HG02938 (cell line): ENCODE data around the gene RHPN2.
"Not testable (repeated sequence)": the region's sequence is repeated elsewhere in the genome, so short reads cannot be mapped to it uniquely, and the experiment has no call there.

Experiments
- ATAC-seq: cut with Tn5 transposase; IDR thresholded peaks from one replicate; pipeline ENCODE4 v1.9.1; 2021; ENCODE audit warnings: mild to moderate bottlenecking, moderate library complexity; ENCODE audit not compliant: unreplicated experiment

RHPN2 gene

GRCh38 chr19:32979807-32980206 is 84.9 kb downstream of the RHPN2 start:
- ATAC-seq, result not testable (repeated sequence)

DNA sequence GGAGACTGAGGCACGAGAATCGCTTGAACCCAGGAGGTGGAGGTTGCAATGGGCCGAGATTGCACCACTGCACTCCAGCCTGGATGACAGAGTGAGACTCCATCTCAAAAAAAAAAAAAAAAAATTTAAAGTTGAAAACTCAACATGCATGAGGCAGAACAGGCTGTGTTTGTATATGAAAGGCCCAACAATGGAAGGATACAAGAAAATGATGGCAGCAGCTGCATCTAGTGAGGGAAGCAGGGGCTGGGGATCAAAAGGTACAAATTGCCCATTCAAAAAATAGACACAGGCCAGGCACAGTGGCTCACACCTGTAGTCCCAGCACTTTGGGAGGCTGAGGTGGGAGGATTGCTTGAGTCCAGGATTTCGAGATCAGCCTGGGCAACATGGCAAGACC is 86.9 kb downstream of the RHPN2 start:
- ATAC-seq, result not testable (repeated sequence)

DNA sequence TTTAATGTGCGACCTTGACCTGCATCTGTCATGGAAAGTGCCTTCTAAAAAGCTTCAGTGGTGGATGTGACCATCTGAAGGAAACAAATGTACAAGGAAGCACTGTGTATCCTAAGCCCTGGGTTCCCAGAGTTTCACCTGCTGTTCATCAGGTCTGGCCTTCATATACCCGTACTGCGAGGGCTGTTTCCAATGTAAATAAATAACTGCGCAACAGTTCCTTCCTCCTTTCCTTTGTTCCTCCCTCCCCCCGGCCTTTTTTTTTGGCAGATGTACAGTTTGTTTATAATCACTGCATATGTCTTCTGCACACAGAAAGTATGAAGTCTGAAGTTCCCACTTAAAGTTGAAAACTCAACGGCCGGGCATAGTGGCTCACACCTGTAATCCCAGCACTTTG is 87.4 kb downstream of the RHPN2 start:
- no peak for ATAC-seq

- ATAC-seq, result no peak
Observed at GRCh38 chr19:32976223-32976805, 88.4 kb downstream of the RHPN2 start.

DNA sequence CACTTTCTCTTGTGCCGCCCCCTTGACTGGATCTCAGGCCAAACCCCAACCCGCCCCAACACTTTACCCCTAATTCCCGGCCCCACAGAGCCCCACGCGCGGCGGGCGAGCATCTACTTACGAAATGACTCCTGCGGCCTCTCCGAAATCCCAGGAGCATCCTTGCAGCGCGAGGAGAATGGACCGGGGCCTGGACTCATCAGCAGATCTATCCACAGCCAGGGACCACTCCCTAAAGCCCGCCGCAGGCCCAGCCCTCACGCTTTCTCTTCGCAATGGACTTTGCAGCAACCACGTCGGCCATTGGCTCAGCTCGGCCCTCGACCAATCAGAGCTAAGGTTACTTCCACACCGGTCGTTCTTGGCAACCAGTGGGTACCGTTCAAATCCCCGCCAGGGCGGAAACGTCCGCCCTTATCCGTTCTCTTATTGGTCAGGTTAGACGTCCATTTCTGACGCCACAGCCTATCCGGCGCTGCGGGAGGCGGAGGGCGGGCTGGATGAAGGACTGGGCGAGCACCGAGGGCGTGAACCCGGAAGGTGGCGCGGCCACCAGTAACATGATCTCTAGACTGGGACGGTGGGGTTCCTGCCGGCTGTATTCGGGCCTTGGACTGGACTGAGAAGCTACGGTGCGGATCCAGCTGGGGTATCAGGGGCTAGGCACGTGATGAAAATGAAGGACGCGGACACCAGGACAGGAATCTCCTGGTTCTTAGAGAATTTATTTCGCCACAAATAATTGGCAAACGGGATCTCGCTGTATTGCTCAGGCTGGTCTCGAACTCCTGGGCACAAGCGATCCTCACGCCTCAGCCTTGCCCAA is 92.8 kb downstream of the RHPN2 start, which contains the start of the genes CEP89 and FAAP24:
Gene CEP89 (minus strand): TSS at position 244 of the 826 bp plus-strand sequence. CDS start 84 bp downstream, at position 160.
Gene FAAP24 (plus strand): TSS at position 528 of the 826 bp plus-strand sequence. CDS start 955 bp downstream, outside the sequence.
- ATAC-seq, result peak; percentile 97

DNA sequence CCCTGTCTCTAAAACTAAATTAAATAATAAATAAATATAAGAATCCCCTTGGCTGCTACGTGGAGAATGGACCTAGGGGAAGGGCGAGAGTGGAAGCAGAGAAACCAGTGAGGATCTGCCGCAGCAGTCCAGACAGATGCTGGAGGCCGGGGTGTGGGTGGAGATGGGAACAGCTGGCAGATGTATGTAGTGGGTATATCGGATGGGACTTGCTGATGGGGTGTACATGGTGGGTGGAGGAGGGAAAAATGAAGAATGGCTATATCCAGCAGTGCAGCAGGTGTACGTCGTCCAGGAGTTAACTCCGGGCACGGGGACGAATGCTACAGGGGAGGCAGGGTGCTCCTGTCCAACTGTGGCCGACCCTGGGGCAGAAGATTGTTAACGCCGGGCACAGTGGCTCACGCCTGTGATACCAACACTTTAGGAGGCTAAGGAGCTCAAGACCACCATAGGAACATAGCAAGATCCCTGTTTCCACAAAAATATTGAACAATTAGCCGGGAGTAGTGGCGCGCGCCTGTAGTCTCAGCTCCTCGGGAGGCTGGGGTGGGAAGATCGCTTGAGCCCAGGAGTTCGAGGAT is 93.6 kb downstream of the RHPN2 start:
- ATAC-seq, result no peak

DNA sequence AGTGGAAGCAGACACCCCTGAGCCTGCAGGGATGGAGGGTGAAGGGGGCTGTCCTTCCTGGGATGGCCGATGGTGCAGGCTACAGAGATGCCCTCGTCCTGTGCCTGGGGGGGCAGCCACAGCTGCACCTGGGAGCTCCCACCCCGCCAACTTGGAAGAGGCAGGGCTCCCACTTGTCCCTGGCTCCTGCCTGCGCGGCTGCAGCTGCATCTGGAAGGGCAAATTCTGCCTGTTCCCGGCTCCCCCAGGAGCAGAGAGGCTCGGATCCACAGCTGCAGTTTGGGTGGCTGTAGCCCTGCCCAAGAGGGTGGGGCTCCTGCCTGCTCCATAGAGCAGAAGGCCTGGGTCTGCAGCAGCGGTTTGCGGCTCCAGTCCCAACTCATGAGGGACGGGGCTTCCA is 95.1 kb downstream of the RHPN2 start:
- ATAC-seq, result no peak

DNA sequence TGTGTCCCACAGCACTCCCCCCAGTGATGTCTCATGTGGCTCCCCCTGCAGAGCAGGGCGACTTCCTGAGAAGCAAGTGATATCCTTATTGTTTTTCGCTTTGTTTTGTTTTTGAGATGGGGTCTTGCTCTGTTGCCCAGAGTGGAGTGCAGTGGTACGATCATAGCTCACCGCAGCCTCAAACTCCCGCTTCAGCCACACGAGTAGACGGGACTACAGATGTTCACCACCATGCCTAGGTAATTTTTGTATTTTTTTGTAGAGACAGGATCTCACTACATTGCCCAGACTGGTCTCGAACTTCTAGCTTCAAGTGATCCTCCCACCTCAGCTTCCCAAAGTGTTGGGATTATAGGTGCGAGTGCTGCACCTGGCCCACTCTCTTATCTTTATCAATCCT is 97.9 kb downstream of the RHPN2 start:
- ATAC-seq, result no peak

- no peak for ATAC-seq
Observed at GRCh38 chr19:32945260-32945659, 119.4 kb downstream of the RHPN2 start.

DNA sequence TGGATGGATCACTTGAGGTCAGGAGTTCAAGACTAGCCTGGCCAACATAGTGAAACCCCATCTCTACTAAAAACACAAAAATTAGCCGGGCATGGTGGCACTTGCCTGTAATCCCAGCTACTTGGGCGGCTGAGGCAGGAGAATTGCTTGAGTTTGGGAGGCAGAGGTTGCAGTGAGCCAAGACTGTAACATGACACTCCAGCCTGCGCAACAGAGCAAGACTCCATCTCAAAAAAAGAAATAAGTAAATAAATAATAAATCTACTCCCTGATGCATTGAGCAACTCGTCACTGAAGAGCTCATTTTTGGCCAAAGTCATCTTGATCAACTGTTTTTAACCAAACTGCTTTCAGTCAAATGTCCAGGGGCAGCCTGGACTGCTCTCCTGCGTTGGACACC is 123.4 kb downstream of the RHPN2 start:
- not testable (repeated sequence) for ATAC-seq

- ATAC-seq, result no peak
Observed at GRCh38 chr19:32936065-32936464, 128.6 kb downstream of the RHPN2 start.

DNA sequence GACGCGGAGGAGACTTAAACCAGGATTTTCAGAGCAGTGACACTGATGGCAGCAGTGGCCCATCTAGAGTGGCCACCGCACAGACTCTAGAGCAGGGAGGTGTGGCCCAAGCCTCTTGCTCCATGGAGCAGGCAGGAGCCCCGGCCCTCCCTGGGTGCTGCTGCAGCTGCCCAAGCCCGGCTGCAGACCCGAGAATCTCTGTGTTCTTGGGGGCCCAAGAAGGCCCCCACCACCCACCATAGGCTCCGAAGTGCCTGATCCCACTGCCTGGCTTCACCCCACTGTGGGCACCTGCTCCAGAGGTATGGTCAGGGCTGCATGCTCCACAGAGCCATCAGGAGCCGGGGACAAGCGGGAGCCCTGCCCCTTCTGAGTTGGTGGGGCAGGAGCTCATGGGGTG is 129.1 kb downstream of the RHPN2 start:
- no peak for ATAC-seq

- no peak for ATAC-seq
Observed at GRCh38 chr19:32933571-32933970, 131.1 kb downstream of the RHPN2 start.

- no peak for ATAC-seq
Observed at GRCh38 chr19:32930567-32930966, 134.1 kb downstream of the RHPN2 start.

- no peak for ATAC-seq
Observed at GRCh38 chr19:32928806-32929205, 135.9 kb downstream of the RHPN2 start.
